ENCODE measurements around the gene ESPNL.

DNA sequence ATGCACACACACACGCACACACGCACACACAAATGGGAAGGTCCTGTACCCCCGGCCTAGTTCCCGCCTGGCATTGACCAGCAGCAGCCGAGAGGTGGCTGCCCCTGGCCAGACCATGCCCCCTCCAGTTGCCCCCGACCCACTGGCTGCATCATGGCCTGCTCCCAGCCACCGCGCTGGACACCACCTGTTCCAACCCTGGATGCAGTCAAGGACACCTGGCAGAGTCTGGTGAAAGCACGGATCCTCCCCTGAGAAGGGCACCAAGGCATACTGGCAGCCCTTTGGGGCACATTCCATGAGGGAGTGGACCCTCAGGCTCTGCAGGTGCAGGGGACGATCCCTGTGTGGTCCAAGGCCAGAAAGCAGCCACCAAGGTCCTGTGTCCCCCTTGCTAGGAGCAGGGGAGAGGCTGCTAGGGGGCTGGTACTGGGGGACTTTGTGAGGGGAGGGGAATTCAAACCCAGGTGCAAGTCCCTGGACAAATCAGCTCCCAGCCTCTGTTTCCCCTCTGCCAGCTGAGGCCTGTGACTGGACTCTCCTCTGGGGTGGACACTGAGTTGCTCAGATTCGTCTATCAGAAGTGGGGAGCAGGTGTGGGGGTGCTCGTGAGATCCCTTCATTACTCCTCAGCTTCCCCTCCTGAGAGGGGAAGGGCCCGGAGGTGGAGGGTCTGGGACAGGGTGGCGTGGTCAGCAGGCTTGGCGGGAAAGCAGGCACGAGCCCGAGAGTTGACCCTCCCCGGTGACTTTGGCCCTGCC is 3.5 kb downstream of the ESPNL start:
- TF ChIP-seq NONO (IDR thresholded peaks at IDR 0.05; ENCODE audit: low read depth in 2 of 2, low read length in 1 of 2) (no peak), GATAD2B (IDR thresholded peaks at IDR 0.05; ENCODE audit: borderline replicate concordance) (no peak), EP300 (IDR thresholded peaks at IDR 0.05; ENCODE audit: low read length) (no peak), EZH2 (IDR thresholded peaks at IDR 0.05; ENCODE audit: borderline replicate concordance, low read depth, low read length) (no peak), KLF13 (tag; IDR thresholded peaks at IDR 0.05; ENCODE audit: borderline replicate concordance, low read depth) (no peak)
- TF ChIP-seq, protein P1, sequence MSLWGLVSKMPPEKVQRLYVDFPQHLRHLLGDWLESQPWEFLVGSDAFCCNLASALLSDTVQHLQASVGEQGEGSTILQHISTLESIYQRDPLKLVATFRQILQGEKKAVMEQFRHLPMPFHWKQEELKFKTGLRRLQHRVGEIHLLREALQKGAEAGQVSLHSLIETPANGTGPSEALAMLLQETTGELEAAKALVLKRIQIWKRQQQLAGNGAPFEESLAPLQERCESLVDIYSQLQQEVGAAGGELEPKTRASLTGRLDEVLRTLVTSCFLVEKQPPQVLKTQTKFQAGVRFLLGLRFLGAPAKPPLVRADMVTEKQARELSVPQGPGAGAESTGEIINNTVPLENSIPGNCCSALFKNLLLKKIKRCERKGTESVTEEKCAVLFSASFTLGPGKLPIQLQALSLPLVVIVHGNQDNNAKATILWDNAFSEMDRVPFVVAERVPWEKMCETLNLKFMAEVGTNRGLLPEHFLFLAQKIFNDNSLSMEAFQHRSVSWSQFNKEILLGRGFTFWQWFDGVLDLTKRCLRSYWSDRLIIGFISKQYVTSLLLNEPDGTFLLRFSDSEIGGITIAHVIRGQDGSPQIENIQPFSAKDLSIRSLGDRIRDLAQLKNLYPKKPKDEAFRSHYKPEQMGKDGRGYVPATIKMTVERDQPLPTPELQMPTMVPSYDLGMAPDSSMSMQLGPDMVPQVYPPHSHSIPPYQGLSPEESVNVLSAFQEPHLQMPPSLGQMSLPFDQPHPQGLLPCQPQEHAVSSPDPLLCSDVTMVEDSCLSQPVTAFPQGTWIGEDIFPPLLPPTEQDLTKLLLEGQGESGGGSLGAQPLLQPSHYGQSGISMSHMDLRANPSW (CRISPR knock-in tag; IDR thresholded peaks at IDR 0.05), result no peak
- TF ChIP-seq, protein P2, sequence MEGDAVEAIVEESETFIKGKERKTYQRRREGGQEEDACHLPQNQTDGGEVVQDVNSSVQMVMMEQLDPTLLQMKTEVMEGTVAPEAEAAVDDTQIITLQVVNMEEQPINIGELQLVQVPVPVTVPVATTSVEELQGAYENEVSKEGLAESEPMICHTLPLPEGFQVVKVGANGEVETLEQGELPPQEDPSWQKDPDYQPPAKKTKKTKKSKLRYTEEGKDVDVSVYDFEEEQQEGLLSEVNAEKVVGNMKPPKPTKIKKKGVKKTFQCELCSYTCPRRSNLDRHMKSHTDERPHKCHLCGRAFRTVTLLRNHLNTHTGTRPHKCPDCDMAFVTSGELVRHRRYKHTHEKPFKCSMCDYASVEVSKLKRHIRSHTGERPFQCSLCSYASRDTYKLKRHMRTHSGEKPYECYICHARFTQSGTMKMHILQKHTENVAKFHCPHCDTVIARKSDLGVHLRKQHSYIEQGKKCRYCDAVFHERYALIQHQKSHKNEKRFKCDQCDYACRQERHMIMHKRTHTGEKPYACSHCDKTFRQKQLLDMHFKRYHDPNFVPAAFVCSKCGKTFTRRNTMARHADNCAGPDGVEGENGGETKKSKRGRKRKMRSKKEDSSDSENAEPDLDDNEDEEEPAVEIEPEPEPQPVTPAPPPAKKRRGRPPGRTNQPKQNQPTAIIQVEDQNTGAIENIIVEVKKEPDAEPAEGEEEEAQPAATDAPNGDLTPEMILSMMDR (IDR thresholded peaks at IDR 0.05 in 2 of 3, conservative IDR thresholded peaks at IDR 0.05 in 1 of 3; ENCODE audit: insufficient read depth in 2 of 3, low read depth in 1 of 3, low read length in 3 of 3), result no peak
